Heart right ventricle (tissue), 16 donors: ENCODE data around the gene PPM1E. TPM values are rescaled to one million over a fixed set of nuclear protein-coding genes. Genes with fewer than 3 reads are reported as not detected.

ENCODE experiments used
- ATAC-seq, 8 donors: fragments of 200-7000 bp; cut with Tn5 transposase; one replicate each; pipeline ENCODE4 v1.9.1; 2020; ENCODE audit warnings: mild to moderate bottlenecking in 8 of 8, moderate library complexity in 8 of 8, moderate number of reproducible peaks in 1 of 8
- DNase-seq, 2 donors: peaks; one replicate each; pipeline ENCODE4 v3.0.0-alpha.2; 2020
- H3K27ac ChIP-seq, 10 donors: fragments of 200-600 bp; sonication (generic) in 2 of 10; one replicate each; pipeline versions ENCODE4 v1.5.0 to v1.8.0; 2020 to 2022; ENCODE audit warnings: mild to moderate bottlenecking in 3 of 10
- H3K27me3 ChIP-seq, 7 donors: fragments of 200-600 bp; one replicate each; pipeline ENCODE4 v1.8.0; 2021 to 2022; ENCODE audit warnings: mild to moderate bottlenecking in 2 of 7
- H3K36me3 ChIP-seq, 9 donors: fragments of 200-600 bp; sonication (generic) in 1 of 9; one replicate each; pipeline versions ENCODE4 v1.5.0 to v1.8.0; 2020 to 2022; ENCODE audit warnings: mild to moderate bottlenecking in 2 of 9
- H3K4me1 ChIP-seq, 9 donors: fragments of 200-600 bp; sonication (generic) in 1 of 9; one replicate each; pipeline versions ENCODE4 v1.5.0 to v1.8.0; 2020 to 2022; ENCODE audit warnings: mild to moderate bottlenecking in 4 of 9
- H3K4me3 ChIP-seq, 10 donors: fragments of 200-600 bp; sonication (generic) in 2 of 10; one replicate each; pipeline versions ENCODE4 v1.5.0 to v1.8.0; 2020 to 2022; ENCODE audit warnings: mild to moderate bottlenecking in 7 of 10, moderate library complexity in 2 of 10
- H3K9me3 ChIP-seq, 11 donors: fragments of 200-600 bp in 10 of 11; sonication (generic) in 2 of 11; one replicate each; pipeline versions ENCODE4 v1.5.0 to v1.8.0; 2013 to 2022; ENCODE audit warnings: mild to moderate bottlenecking in 2 of 11, control low read depth in 1 of 11, moderate library complexity in 1 of 11
- CTCF ChIP-seq, 9 donors: fragments of 200-600 bp; sonication (generic) in 2 of 9; IDR thresholded peaks; one replicate each; pipeline versions ENCODE4 v1.5.0 to v1.8.0; 2021 to 2022; ENCODE audit warnings: antibody characterized with exemption in 9 of 9, mild to moderate bottlenecking in 5 of 9, moderate library complexity in 1 of 9
- WGBS, 2 donors: extraction: QIAGEN DNeasy Blood & Tissue Kit; methylation state at CpG; one replicate each; pipeline ENCODE4 v1.1.7; 2013; ENCODE audit warnings: inconsistent platforms in 1 of 2; 5-methylcytosine and 5-hydroxymethylcytosine counted together
- intact Hi-C, 10 donors: fragments of 100-400 bp; cut with DNase I; formaldehyde crosslinking; loops; one replicate each; pipeline versions ENCODE4 v1.11.1 to v1.14.2; 2022
- polyA plus RNA-seq, 2 donors: library from polyadenylated mRNA; stranded (reverse); fragments of 200-250 nt; gene quantifications; one replicate each; pipeline ENCODE4 v1.2.3, GENCODE V29; 2013
- total RNA-seq, 10 donors: library from RNA; stranded (reverse); fragmentation: NEBNext Ultra II Directional in 3 of 10; extraction: Animal tissue kit (Norgen Biotek cat#: 25700) in 3 of 10; gene quantifications; one replicate each; pipeline versions ENCODE4 v1.2.1 to v1.2.4, GENCODE V29; 2021 to 2023
- donor health status: Arrhythmogenic right ventricular cardiomyopathy.
- donor health status: ischemic (EF 13 %, LVEDD 7.1; RV severe dilation, severe dysfunction).
- donor health status: healthy with polysubstance abuse.
- donor health status: DM: no; HTN: yes; CAD: no.
- donor health status: DM: no; HTN: no; CAD: no.
- donor health status: ischemic (EF 25% LVEDD 6.9; RV normal size, moderate dysfunction).
- donor health status: ischemic (EF 25% LVEDD 5.7; RV mildly dilated, moderate dysfunction).
- donor health status: healthy.
- donor health status: DM: yes; HTN: yes; CAD: no.
- donor health status: Ischemic cardiomyopathy.
- donor health status: ischemic (EF 35%, LVEDD 5.7; RV mildly dilated, moderate dysfunction).
- donor health status: nonischemic (EF 11% LVEDD 7.7; RV severe dilation, severe dysfunction).
- donor health status: DM: yes; HTN: yes; CAD: no.
- donor health status: PGD.
- donor health status: ischemic (EF 29% LVEDD 5.4; RV normal size, mild dysfunction).
- donor health status: nonischemic (EF 23%, LVEDD 6.1; RV moderate dilation, normal function).

The PPM1E gene
- total and polyA plus RNA-seq, 12 donors: 0.14 to 3.1 (median 0.41) TPM

GRCh38 chr17:58889928-58890327 lies 134.3 kb downstream of the PPM1E start:
- ATAC-seq (no peak), DNase-seq (no peak)
- Histone ChIP-seq H3K27ac (no peak overlapping the region), H3K27me3 (peaks cover 0 to 9% (median 0%) of the 10 kb centered on the region in 7 donors), H3K36me3 (no peaks in the 10 kb centered on the region), H3K9me3 (peaks cover 0 to 22% (median 9%) of the 10 kb centered on the region in 11 donors), H3K4me3 (no peak overlapping the region), H3K4me1 (no peaks in the 10 kb centered on the region)
- intact Hi-C loops: loop anchor here in 2 of 10 donors (10.0 kb wide), 2 partner anchors 55 to 65 kb away; no protein-coding TSS in a partner anchor
- WGBS, 2 donors: 89 to 93% methylated on average over 3 of the region's 3 CpGs
- TF ChIP-seq CTCF (IDR thresholded peaks at IDR 0.05): no peak

GRCh38 chr17:58899191-58899590 lies 143.5 kb downstream of the PPM1E start:
- no peak overlapping the region for H3K4me3 ChIP-seq
- H3K4me1 ChIP-seq: no peaks in the 10 kb centered on the region
- peaks cover 0 to 18% (median 6%) of the 10 kb centered on the region in 11 donors for H3K9me3 ChIP-seq
- intact Hi-C loops: loop anchor here in 2 of 10 donors (10.0 kb wide), 2 partner anchors 56 to 64 kb away; no protein-coding TSS in a partner anchor
- no peak for DNase-seq
- no peaks in the 10 kb centered on the region for H3K27me3 ChIP-seq
- WGBS, 2 donors: 72 to 79% methylated on average over 5 of the region's 5 CpGs
- no peak overlapping the region for H3K27ac ChIP-seq
- no peak for ATAC-seq
- TF ChIP-seq CTCF (IDR thresholded peaks at IDR 0.05): no peak
- H3K36me3 ChIP-seq: no peaks in the 10 kb centered on the region

GRCh38 chr17:58902322-58902721 lies 146.7 kb downstream of the PPM1E start:
- Histone ChIP-seq H3K4me1 (no peaks in the 10 kb centered on the region), H3K27me3 (no peaks in the 10 kb centered on the region), H3K4me3 (no peak overlapping the region), H3K9me3 (peaks cover 0 to 26% (median 7%) of the 10 kb centered on the region in 11 donors), H3K27ac (no peak overlapping the region), H3K36me3 (no peaks in the 10 kb centered on the region)
- no peak for TF ChIP-seq CTCF (IDR thresholded peaks at IDR 0.05)
- intact Hi-C loops: no loop called here
- no peak for ATAC-seq
- DNase-seq: no peak
- WGBS, 2 donors: 83 to 97% methylated on average over 1 of the region's 1 CpG

GRCh38 chr17:58911741-58912343 lies 156.2 kb downstream of the PPM1E start:
- 86 to 90% methylated on average over 8 of the region's 8 CpGs for WGBS, 2 donors
- Histone ChIP-seq H3K27ac (no peak overlapping the region), H3K4me3 (no peak overlapping the region), H3K9me3 (peaks cover 0 to 31% (median 10%) of the 10 kb centered on the region in 11 donors), H3K4me1 (no peaks in the 10 kb centered on the region), H3K27me3 (peaks cover 0 to 10% (median 0%) of the 10 kb centered on the region in 7 donors), H3K36me3 (no peaks in the 10 kb centered on the region)
- TF ChIP-seq CTCF (IDR thresholded peaks at IDR 0.05): no peak
- DNase-seq (no peak), ATAC-seq (no peak)
- intact Hi-C loops: no loop called here
